ENCODE measurements around the gene GPR15LG.

GRCh38 chr10:84173501-84173929, at the start of gene GPR15LG:
- peak in 1 of 4 donors; percentile 19 for TF ChIP-seq POLR2A (IDR thresholded peaks at IDR 0.05)
- no peak for TF ChIP-seq CTCF (IDR thresholded peaks at IDR 0.05)
